Mesothelial cell of epicardium (in vitro differentiated cells): ENCODE measurements around the gene CHURC1. TPM values are rescaled to one million over a fixed set of nuclear protein-coding genes. Genes with fewer than 3 reads are reported as not detected.

Experiments used
- DNase-seq, 2 experiments: peaks; one replicate each; pipeline ENCODE4 v3.0.0; 2021; ENCODE audit warnings: low spot score in 2 of 2; ENCODE audit not compliant: unreplicated experiment in 2 of 2
- H3K27ac Mint-ChIP-seq: 2 replicates; pipeline ENCODE4 v1.8.0; 2021; ENCODE audit warnings: mixed read lengths
- H3K27me3 Mint-ChIP-seq: 2 replicates; pipeline ENCODE4 v1.8.0; 2021; ENCODE audit warnings: low read depth, mixed read lengths
- H3K36me3 Mint-ChIP-seq: 2 replicates; pipeline ENCODE4 v1.8.0; 2021; ENCODE audit warnings: mixed read lengths
- H3K4me1 Mint-ChIP-seq: 2 replicates; pipeline ENCODE4 v1.8.0; 2021; ENCODE audit warnings: mixed read lengths
- H3K4me3 Mint-ChIP-seq: 2 replicates; pipeline ENCODE4 v1.8.0; 2021; ENCODE audit warnings: mild to moderate bottlenecking, moderate library complexity, mixed read lengths
- H3K9me3 Mint-ChIP-seq: 2 replicates; pipeline ENCODE4 v1.8.0; 2021; ENCODE audit warnings: mixed read lengths
- total RNA-seq: library from RNA; stranded (reverse); gene quantifications from 3 replicates; pipeline ENCODE4 v1.2.1, GENCODE V29; 2021
- TF ChIP-seq, protein P1 (sequence below): fragments of 200-600 bp; sonication (generic); IDR thresholded peaks from one replicate; pipeline ENCODE4 v1.5.0; 2021; ENCODE audit warnings: antibody characterized with exemption; ENCODE audit not compliant: unreplicated experiment

The CHURC1 gene
- total RNA-seq, 1 donor from 2014 or later: 45.8 TPM

DNA sequence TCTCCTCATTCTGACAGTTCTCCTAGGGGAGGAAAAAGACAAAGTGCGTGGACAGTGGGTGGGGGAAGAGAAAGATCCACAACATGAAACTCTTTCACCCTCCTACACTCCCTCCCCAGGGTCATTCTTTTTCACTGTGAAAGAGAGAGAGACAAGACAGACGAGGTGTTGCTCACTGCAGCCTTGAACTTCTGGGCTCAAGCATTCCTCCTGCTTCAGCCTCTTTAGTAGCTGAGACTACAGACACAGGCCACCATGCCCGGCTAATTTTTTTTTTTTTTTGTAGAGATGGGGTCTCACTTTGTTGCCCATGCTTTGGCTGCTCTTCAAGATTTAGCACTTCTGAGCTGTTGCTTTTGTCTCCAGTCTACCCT lies 25.5 kb downstream of the CHURC1 start:
- H3K27ac Mint-ChIP-seq: no peak overlapping the region
- DNase-seq: no peak
- peaks cover 32% of the 10 kb centered on the region for H3K4me1 Mint-ChIP-seq
- no peaks in the 10 kb centered on the region for H3K27me3 Mint-ChIP-seq
- H3K9me3 Mint-ChIP-seq: no peaks in the 10 kb centered on the region
- TF ChIP-seq, protein P1, sequence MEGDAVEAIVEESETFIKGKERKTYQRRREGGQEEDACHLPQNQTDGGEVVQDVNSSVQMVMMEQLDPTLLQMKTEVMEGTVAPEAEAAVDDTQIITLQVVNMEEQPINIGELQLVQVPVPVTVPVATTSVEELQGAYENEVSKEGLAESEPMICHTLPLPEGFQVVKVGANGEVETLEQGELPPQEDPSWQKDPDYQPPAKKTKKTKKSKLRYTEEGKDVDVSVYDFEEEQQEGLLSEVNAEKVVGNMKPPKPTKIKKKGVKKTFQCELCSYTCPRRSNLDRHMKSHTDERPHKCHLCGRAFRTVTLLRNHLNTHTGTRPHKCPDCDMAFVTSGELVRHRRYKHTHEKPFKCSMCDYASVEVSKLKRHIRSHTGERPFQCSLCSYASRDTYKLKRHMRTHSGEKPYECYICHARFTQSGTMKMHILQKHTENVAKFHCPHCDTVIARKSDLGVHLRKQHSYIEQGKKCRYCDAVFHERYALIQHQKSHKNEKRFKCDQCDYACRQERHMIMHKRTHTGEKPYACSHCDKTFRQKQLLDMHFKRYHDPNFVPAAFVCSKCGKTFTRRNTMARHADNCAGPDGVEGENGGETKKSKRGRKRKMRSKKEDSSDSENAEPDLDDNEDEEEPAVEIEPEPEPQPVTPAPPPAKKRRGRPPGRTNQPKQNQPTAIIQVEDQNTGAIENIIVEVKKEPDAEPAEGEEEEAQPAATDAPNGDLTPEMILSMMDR: no peak
- H3K4me3 Mint-ChIP-seq: no peak overlapping the region
- peaks cover 20% of the 10 kb centered on the region for H3K36me3 Mint-ChIP-seq

DNA sequence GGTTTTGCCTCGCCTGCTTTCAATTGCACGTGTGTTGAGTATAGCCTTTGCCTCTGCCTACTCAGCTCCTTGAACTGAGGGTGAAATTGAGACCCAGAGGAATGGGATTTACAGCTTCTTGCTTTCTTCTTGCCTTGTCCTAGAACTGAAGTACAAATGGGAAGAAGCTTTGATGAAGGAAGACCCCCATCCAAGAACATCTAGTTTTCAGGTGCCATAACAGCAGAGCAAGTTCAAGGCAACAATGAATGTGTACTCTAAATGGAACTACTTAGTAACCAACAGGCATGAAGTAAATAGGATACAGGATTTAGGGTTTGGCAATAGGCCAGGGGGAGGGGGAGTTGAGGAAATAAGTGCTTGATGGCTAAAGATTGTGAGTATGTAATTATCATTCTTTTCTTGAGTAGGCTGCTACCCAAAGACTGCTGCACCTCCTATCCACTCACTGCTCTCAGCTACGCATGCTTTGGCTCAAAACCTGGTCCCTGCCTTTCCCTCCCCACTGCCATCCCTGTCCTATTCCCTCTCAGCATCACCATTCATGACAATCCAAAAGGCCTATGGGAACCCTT lies 26.2 kb downstream of the CHURC1 start:
- Mint-ChIP-seq H3K4me1 (peaks cover 30% of the 10 kb centered on the region), H3K4me3 (no peak overlapping the region), H3K9me3 (no peaks in the 10 kb centered on the region), H3K27me3 (no peaks in the 10 kb centered on the region), H3K36me3 (peaks cover 18% of the 10 kb centered on the region), H3K27ac (no peak overlapping the region)
- TF ChIP-seq, protein P1: no peak
- no peak for DNase-seq

- DNase-seq: no peak
- TF ChIP-seq, protein P1: no peak
- Mint-ChIP-seq H3K27ac (no peak within 1 kb of the TSS), H3K9me3 (no peaks in the 10 kb centered on the region), H3K27me3 (no peaks in the 10 kb centered on the region), H3K4me3 (no peak within 1 kb of the TSS), H3K4me1 (peaks cover 12% of the 10 kb centered on the region), H3K36me3 (peaks cover 30% of the 10 kb centered on the region)
Measured at GRCh38 chr14:64942531-64943111, 28.4 kb downstream of the CHURC1 start, which contains the start of gene GPX2. GPX2 (minus strand) TSS chr14:64942745; CDS start chr14:64942726, 19 bp downstream.

DNA sequence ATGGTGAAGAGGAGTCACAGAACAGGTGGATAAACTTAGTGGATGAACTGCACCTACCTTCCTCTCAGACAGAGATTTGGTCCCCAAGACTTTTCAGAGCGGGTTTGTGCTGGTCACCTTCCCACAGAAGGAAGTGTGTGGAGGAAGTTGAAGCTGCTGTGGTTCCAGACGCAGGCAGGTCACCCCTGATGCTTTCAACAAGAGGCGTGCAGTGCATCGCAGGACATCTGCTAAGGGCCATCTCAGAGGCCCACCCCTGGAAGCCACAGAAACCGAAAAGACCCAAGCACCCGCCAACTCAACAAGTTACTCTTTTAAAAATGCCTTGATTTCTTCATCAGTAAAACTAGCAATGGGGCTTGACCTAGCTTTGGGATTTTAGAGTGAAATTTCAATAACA lies 29.3 kb downstream of the CHURC1 start:
- TF ChIP-seq, protein P1: no peak
- Mint-ChIP-seq H3K27ac (no peak overlapping the region), H3K4me1 (peaks cover 7% of the 10 kb centered on the region), H3K36me3 (peaks cover 27% of the 10 kb centered on the region), H3K9me3 (no peaks in the 10 kb centered on the region), H3K4me3 (no peak overlapping the region), H3K27me3 (no peaks in the 10 kb centered on the region)
- no peak for DNase-seq

DNA sequence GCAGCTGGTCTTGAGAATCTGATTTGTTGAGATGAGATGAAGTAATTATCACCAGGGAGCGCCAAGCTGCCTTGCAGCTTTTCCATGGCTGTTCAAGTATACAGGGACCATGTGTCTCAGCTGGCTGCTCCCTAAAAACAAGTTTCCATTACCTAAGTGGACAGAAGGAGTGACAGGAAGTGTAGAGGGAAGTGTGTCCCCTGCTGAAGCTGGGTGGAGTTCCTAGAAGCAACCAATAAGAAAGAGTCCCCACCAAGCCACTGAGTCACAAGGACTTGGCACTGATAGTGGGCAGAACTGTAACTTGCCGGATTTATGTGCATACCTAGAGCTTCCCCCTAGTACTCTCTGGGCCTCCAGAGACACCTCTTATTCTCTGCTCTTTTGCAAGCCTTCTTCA lies 29.8 kb downstream of the CHURC1 start:
- no peaks in the 10 kb centered on the region for H3K27me3 Mint-ChIP-seq
- H3K36me3 Mint-ChIP-seq: peaks cover 31% of the 10 kb centered on the region
- no peak overlapping the region for H3K27ac Mint-ChIP-seq
- no peak for DNase-seq
- TF ChIP-seq, protein P1: no peak
- H3K4me3 Mint-ChIP-seq: no peak overlapping the region
- H3K9me3 Mint-ChIP-seq: no peaks in the 10 kb centered on the region
- H3K4me1 Mint-ChIP-seq: peaks cover 7% of the 10 kb centered on the region
